GM18868 (cell line): ENCODE measurements around the gene ATP6V0B.

ENCODE experiments used
- ATAC-seq: cut with Tn5 transposase; IDR thresholded peaks from one replicate; pipeline ENCODE4 v1.9.1; 2021; ENCODE audit warnings: mild to moderate bottlenecking, moderate library complexity; ENCODE audit not compliant: unreplicated experiment

Gene ATP6V0B

DNA sequence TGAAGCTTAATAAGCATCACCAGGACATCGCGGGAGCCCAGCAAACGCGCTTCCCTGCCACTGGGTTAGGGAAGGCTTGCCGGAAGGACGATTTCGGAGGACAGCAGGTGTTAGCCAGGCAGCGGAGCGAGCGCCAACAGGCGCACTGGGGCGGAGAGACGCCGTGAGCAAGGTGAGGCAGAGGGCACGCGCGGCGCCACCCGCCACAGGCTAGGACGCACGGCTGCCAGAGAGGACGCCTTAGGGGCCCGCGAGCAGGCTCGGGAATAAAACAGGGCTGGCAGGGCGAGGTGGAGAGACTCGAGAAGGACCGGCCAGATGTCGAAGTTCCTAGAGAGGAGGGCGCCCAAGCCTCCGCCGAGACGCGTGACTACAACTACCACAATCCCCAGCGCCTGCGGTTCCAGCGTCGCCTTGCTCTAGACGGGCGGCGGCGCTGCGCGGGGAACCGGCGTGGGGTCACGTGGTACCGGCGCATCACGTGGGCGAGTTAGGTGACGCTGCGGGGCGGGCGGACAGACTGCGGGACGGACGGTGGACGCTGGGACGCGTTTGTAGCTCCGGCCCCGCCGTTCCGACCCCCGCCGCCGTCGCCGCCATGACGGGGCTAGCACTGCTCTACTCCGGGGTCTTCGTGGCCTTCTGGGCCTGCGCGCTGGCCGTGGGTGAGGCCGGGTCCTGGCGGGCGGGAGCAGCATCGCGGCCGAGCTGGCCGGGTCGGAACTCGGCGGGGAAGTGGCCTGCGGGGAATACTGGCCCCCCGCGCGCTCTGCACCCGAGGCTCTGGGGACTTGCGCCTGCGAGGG lies at the start of gene ATP6V0B:
ATP6V0B (plus strand) TSS at position 518 of the 806 bp plus-strand sequence; CDS start at position 599, 81 bp downstream.
- ATAC-seq: peak; percentile 62

DNA sequence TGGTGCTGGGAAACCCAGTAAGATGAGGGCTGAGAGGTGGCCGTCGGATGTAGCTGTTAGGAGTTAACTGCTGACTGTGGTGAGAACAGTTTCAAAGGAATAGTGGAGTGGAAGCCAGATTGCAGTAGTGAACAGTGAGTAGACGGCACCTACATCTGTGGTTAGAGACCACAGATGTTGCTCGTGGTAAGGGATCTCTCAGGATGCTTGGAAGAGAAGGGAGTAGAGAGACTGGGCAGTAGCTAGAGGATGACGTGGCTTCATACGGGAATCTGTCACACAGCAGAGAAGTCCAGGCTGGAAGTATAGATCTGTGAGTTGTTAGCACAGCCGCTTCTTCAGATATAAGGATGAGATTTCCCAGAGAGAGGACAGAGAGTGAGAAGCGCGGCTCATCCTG lies 48.9 kb upstream of the ATP6V0B start:
- ATAC-seq: no peak

DNA sequence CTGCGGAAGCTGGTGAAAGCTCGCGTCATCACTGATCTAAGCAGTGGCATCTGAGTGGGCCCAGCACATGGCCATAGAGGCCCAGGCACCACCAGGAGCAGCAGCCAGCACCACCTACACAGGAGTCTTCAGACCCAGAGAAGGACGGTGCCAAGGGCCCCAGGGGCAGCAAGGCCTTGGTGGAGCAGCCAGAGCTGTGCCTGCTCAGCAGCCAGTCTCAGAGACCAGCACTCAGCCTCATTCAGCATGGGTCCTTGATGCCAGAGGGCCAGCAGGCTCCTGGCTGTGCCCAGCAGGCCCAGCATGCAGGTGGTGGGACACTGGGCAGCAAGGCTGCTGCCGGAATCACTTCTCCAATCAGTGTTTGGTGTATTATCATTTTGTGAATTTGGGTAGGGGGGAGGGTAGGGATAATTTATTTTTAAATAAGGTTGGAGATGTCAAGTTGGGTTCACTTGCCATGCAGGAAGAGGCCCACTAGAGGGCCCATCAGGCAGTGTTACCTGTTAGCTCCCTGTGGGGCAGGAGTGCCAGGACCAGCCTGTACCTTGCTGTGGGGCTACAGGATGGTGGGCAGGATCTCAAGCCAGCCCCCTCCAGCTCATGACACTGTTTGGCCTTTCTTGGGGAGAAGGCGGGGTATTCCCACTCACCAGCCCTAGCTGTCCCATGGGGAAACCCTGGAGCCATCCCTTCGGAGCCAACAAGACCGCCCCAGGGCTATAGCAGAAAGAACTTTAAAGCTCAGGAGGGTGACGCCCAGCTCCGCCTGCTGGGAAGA lies 44.4 kb upstream of the ATP6V0B start:
- ATAC-seq: no peak

DNA sequence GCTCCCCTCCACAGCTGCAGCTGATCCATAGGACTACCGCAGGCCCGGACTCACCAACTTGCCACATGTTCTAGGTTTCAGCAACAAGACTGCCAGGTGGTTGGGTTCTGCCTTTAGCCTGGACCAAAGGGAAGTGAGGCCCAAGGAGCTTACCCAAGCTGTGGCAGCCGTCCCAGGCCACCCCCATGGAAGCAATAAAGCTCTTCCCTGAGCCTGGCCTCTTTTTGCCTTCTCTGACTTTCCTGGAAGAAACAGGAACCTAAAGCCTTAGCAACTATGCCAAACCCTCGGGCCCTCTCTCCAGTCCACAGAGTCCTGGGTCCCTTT lies 43.8 kb upstream of the ATP6V0B start:
- no peak for ATAC-seq

DNA sequence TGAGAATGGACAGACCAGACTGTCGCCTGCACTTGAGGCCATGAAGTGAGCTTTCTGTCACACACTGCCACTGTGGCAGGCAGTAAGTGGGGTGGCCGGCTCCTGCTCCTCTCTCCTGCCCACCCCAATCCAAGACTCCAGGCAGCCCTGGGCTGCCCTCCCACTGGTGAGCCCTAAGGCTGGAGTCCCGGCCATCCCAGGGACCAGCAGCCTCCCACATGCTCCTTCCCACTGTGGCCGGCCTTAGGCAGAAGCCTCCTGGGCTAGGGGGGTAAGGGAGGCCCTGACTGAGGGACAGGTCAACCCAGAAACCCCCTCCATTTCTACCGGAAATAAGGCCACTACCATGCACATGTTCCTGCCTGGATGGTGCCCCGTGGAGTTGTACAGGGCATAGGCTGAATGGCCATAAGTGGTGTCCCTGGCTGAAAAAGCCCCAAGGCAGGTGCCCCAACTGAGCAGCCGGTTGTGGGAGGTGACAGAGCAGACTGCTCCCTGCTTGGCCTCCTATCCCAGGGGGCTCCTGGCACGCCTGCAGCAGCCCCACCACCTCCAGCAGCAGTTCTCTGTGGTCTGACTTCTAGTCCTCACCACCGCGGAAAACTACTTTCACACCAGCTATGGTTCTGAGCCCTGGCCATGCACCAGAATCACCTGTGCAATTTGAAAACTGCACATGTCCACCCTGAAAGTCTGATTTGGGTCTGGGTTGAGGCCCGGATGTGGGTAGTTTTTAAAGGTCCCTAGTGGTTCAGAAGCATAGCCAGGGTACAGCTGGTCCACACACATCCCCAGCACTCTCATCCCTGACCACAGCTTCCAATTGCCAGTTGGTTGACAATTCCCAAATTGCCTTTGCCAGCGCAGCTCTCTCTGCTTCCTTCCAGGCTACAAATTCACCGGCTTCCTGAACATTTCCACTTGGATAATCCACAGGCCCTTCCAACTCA lies 42.8 kb upstream of the ATP6V0B start:
- no peak for ATAC-seq

DNA sequence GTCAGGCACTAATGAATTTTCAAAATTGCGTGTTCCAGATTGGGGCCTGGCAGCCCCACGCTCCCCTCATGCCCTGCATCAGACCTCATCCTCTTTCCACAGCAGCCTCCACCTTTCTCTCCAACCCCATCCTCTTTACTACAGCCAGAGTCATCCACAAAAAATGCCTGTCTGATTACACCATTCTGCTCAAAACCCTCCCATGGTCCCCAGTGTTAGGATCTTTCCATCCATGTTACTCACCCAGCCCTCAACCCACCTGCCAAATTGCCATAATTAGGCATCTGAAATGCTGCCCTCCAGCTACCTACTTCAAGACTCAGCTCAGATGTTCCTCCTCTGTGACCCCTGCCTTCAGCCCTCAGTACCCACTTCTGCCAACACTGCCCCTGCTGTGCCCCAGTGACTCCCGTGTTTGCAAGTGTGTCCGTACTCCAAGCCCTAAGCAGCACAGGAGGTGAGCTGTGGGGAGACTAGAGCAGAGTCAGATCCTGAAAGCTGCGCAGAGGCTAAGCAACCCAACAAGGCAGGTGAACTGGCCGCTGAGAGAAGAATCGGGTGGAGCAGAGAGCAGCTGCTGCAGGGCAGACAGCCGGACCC lies 41.9 kb upstream of the ATP6V0B start:
- no peak for ATAC-seq

DNA sequence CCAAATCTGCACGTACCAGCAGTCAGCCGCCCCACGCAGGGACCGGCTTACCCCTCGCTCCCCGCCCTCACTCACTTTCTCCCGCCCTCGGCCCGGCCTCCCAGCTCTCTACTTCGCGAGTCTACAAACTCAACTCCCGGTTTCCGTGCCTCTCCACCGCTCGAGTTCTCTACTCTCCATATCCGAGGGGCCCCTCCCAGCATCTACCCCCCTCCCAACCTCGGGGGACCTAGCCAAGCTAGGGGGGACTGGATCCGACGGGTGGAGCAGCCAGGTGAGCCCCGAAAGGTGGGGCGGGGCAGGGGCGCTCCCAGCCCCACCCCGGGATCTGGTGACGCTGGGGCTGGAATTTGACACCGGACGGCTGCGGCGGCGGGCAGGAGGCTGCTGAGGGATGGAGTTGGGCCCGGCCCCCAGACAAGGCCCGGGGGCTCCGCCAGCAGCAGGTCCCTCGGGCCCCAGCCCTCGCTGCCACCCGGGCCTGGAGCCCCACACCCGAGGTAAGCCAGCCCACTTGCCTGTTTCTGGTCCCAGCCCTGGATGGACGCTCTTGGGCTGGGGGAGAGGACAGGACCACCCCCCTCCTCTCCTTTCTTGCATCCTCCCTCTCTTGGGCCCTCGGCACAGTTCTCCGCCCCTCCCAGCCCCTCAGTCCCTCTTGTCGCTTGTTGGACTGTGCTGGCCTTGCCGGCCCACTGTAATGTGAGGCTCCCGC lies 41.2 kb upstream of the ATP6V0B start, which contains the start of gene ARTN:
ARTN (plus strand) TSS at position 416 of the 715 bp plus-strand sequence. CDS start 1,856 bp downstream, outside the sequence.
- ATAC-seq: no peak

DNA sequence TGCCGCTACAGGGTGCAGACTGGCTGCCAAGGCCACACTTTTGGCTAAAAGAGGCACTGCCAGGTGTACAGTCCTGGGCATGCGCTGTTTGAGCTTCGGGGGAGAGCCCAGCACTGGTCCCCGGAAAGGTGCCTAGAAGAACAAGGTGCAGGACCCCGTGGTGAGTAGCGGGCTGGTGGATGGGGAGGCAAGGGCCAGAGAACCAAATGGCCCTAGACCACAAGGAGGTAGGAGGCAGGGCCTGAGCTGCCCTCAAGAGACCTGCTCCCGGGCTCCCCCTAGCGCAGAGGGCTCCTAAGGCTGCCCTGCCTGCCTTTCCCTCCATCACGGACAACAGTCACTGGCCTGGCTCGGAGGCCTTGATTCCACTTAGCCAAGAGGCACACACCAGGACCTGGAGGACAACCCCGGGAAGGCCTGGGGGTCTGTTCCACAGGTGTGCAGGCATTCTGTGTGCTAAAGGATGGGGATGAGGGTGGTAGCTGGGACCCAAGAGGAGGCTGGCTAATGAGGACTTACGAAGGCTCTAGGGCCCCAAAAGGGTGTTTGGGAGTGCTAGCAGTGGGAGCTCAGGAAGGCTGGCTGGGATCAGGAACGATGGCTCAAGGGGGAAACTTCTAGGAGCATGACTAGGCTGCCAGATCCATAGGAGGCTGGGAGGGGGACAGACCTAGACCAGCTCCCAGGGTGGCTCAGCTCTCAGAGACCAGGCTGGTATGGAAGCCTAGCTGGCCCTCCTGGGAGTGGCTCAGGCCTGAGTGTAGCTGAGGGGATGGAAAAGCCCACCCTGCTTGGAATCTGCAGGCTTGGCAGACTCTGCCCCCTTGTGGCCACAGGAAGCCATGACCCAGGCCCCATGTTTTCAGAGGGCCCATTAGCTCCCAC lies 40.4 kb upstream of the ATP6V0B start:
- ATAC-seq: peak; percentile 42

DNA sequence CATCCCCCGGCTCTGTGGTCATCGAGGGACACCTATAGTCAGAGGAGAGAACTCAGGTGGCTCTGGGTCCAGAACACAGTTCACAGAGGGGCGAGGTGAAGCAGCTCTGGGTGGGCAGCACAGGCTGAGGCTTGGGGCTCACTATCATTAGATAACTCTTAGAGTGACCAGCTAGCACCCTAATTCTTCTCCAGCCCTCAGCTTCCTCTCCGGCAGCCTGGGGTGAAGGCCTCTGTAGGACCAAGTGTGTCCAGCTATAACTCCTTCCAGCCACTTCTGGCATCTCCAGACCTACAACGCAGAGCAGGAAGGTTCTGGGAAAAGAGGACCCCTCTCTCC lies 39.8 kb upstream of the ATP6V0B start:
- ATAC-seq: no peak

DNA sequence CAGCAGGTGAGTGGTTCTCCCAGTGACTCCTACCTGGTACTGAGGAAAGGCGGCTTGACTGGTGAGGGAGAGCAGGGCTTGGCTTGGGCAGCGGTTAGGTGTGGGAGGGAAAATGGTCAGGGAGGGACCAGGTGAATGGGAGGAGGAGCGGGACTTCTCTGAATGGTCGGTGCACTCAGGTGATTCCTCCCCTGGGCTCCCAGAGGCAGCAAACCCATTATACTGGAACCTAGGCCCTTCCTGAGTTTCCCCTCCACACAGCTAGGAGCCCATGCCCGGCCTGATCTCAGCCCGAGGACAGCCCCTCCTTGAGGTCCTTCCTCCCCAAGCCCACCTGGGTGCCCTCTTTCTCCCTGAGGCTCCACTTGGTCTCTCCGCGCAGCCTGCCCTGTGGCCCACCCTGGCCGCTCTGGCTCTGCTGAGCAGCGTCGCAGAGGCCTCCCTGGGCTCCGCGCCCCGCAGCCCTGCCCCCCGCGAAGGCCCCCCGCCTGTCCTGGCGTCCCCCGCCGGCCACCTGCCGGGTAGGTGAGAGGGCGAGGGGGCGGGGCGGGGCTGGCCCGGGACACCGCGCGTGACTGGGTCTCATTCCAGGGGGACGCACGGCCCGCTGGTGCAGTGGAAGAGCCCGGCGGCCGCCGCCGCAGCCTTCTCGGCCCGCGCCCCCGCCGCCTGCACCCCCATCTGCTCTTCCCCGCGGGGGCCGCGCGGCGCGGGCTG lies 38.9 kb upstream of the ATP6V0B start:
- ATAC-seq: no peak

DNA sequence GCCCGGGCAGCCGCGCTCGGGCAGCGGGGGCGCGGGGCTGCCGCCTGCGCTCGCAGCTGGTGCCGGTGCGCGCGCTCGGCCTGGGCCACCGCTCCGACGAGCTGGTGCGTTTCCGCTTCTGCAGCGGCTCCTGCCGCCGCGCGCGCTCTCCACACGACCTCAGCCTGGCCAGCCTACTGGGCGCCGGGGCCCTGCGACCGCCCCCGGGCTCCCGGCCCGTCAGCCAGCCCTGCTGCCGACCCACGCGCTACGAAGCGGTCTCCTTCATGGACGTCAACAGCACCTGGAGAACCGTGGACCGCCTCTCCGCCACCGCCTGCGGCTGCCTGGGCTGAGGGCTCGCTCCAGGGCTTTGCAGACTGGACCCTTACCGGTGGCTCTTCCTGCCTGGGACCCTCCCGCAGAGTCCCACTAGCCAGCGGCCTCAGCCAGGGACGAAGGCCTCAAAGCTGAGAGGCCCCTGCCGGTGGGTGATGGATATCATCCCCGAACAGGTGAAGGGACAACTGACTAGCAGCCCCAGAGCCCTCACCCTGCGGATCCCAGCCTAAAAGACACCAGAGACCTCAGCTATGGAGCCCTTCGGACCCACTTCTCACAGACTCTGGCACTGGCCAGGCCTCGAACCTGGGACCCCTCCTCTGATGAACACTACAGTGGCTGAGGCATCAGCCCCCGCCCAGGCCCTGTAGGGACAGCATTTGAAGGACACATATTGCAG lies 38.2 kb upstream of the ATP6V0B start:
- no peak for ATAC-seq

DNA sequence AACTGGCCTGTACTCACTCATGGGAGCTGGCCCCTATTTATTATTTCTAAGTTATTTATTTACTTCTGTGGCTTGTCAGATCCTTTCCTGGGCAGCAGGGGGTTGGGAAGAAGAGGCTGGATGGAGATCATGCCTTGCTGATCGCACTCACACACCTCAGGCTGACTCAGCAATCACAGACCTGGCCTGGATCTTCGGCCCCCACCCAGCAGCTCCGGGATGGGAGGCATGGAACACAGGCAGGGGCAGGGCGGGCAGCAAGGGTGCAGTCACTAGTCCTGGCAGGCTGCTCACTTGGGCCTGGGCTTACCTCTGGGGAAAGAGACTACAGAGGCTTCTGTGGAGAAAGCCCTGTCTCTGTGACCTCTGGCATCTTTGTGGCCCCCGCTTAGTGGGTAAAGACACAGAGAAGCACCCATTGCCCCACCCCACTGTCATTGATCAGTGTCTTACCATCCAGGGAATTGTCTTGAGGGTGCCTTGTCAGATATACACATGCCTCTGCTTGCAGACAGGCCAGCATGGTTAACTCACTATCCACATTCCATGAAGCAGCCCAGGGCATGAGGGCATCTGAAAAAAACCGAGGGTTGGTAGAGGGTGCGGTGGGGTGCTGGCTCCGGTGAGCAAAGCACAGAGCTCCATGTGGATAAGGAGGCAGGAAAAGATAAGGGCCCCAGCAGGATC lies 37.4 kb upstream of the ATP6V0B start:
- no peak for ATAC-seq

DNA sequence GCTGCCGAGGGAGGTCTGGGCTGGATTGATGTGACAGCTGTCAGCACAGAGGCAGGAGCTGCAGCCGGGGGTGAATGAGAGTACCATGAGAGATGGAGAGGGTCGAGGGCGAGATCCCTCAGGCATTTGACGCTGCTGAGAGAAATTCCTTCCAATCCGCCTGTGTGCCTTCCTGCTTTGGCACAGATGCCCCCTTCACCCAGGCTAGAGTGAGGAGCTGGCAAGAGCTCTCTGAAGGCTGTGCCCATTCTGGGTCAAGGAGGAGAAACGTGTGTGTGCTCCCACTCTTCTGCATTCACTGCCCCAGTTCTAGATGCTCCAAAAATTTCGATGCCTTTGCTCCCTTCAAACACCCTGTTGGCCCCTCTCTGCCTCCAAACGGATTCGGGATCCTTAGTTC lies 36.4 kb upstream of the ATP6V0B start:
- ATAC-seq: no peak

DNA sequence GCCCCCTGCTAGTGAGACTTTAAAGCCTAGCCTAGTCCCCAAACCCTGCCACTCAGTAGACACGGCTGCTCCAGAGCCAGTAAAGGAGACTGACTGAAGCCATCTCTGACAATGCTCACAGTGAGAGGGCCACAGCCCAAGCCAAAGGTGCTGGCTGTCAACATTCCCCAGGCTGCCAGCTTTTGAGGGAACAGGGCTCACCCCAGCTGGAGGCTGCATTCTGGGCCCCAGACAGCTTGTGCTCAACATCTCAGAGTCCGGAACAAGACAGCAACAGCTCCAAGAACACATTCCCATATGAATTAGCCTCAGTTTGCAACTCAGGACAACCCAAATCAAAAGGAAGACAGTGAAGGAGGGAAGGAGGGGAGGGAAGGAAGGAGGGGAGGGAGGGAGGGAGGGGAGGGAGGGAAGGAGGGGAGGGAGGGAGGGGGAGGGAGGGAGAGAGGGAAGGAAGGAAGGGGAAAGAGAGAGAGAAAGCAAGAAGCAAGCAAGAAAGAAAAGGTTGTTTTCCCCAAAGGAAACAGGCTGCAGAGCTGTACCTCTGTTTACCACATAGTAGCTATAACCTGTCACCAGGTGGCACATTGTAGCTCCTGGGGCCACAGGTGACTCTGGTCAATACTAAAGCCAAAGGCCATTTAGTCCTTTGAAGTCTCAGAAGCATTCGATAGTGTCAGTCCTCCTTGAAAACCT lies 35.7 kb upstream of the ATP6V0B start:
- ATAC-seq: no peak

DNA sequence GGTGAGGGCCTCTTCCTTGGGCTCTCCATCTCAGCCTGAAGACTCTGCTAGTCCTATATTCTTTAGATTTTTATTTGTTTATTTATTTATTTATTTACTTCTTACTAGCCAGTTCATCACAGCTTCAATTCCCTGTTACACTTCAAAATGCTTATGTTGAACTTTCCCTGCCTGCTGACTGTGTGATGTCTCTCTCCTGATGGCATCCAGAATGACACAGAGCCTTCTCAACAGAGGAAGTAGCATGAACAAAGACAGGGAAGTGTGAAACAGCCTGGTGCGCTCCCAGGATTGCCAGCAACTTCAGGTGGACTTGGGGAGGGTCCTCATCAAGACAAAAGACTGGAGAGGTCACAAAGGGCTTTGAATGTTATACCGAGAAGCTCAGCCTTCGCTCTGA lies 32.3 kb upstream of the ATP6V0B start:
- ATAC-seq: no peak

DNA sequence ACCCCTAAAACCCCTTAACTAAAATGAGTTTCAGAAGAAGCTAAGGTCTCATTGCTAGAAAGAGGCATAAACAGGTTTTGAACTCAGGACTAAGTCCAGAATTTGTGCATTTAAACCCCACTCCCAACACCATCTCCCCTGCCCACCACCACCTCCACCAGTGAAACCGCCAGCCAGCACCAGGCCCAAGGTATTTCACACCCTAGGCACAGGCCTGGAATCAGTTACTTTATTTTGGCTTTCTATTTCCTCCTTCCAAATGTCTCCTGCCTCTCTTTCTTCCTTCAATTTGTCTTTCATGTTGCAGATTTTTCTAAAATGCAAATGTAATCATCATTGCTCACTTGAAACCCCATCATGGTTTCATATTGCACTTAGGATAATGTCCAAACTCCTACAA lies 29.9 kb upstream of the ATP6V0B start:
- no peak for ATAC-seq
